Peyer's patch (tissue), 4 donors: Measurements from ENCODE around the gene SEMA4A. TPM values are rescaled to one million over a fixed set of nuclear protein-coding genes. Genes with fewer than 3 reads are reported as not detected.

Experiments
- DNase-seq, 3 donors: peaks; one replicate each; pipeline ENCODE4 v3.0.0-alpha.2; 2017 to 2019
- H3K27ac ChIP-seq, 4 donors: fragments of 200-600 bp; sonication (generic); one replicate each; pipeline ENCODE4 v1.5.1; 2016 to 2019
- H3K27me3 ChIP-seq, 2 donors: fragments of 200-600 bp; sonication (generic); one replicate each; pipeline ENCODE4 v1.5.1; 2019
- H3K36me3 ChIP-seq, 3 donors: fragments of 200-600 bp; sonication (generic); one replicate each; pipeline ENCODE4 v1.5.1; 2016 to 2019
- H3K4me1 ChIP-seq, 4 donors: fragments of 200-600 bp; sonication (generic); one replicate each; pipeline ENCODE4 v1.5.1; 2016 to 2019
- H3K4me3 ChIP-seq, 4 donors: fragments of 200-600 bp; sonication (generic); 1 replicate in 3 of 4; 2 replicates in 1 of 4; pipeline ENCODE4 v1.5.1; 2016 to 2019; ENCODE audit warnings: mild to moderate bottlenecking in 1 of 4
- H3K9me3 ChIP-seq, 4 donors: fragments of 200-600 bp; sonication (generic); one replicate each; pipeline ENCODE4 v1.5.1; 2016 to 2019; ENCODE audit warnings: mild to moderate bottlenecking in 1 of 4
- CTCF ChIP-seq, 6 experiments: fragments of 450-650 bp in 4 of 6; fragments of 200-600 bp in 2 of 6; sonication (generic) in 1 of 6; IDR thresholded peaks; one replicate each; pipeline ENCODE4 v1.5.1; 2017 to 2019; ENCODE audit warnings: antibody characterized with exemption in 6 of 6, mild to moderate bottlenecking in 3 of 6, moderate library complexity in 1 of 6
- POLR2A ChIP-seq, 2 donors: fragments of 450-650 bp; IDR thresholded peaks; one replicate each; pipeline ENCODE4 v1.5.1; 2017; ENCODE audit warnings: antibody characterized with exemption in 2 of 2, mild to moderate bottlenecking in 2 of 2, moderate library complexity in 2 of 2
- small RNA-seq, 2 donors: library from RNA; depleted of rRNA; stranded (forward); fragments of <200 nt; gene quantifications; one replicate each; pipeline ENCODE3, GENCODE V24; 2016
- total RNA-seq, 4 donors: library from RNA; depleted of rRNA; stranded (reverse); fragments of >200 nt; gene quantifications; one replicate each; pipeline ENCODE4 v1.1.0, GENCODE V29; 2016

Gene SEMA4A
- total RNA-seq, 4 donors from 2014 or later = 1.5 to 19.0 (median 3.2) TPM

GRCh38 chr1:156226782-156227181 is 73.4 kb downstream of the SEMA4A start:
- Histone ChIP-seq H3K4me1 (no peaks in the 10 kb centered on the region), H3K4me3 (no peak overlapping the region), H3K27me3 (no peaks in the 10 kb centered on the region), H3K9me3 (no peaks in the 10 kb centered on the region), H3K27ac (no peak overlapping the region), H3K36me3 (peaks cover 0 to 44% (median 0%) of the 10 kb centered on the region in 3 donors)
- TF ChIP-seq CTCF (IDR thresholded peaks at IDR 0.05) (no peak), POLR2A (IDR thresholded peaks at IDR 0.05) (no peak)
- DNase-seq = no peak

Small RNA genes lying within 50 kb of the gene (small RNA-seq; reads per million reads assigned to genes)
- gene RF00568 = 0 reads per million in 2 donors

Other genes starting within 250 kb of the SEMA4A start
- gene RIT1, start 242.2 kb upstream of the SEMA4A start, total RNA-seq = 10 to 100 TPM; 13.6 to 31.1 (median 17.4) TPM
- gene KHDC4, start 219.2 kb upstream of the SEMA4A start, total RNA-seq = 100 to 1,000 TPM in 2 of 4 donors, 10 to 100 TPM in 2; 71.5 to 146 (median 96.4) TPM
- 1 to 10 TPM in 1 of 4 donors, not detected in 3; 2.3 TPM for gene RXFP4, start 211.9 kb upstream of the SEMA4A start, total RNA-seq
- 100 to 1,000 TPM; 101 to 239 (median 149) TPM for gene ARHGEF2, start 175.0 kb upstream of the SEMA4A start, total RNA-seq
- 100 to 1,000 TPM; 133 to 269 (median 202) TPM for gene SSR2, start 132.6 kb upstream of the SEMA4A start, total RNA-seq
- 10 to 100 TPM; 16.3 to 22.5 (median 21.4) TPM for gene UBQLN4, start 99.8 kb upstream of the SEMA4A start, total RNA-seq
- gene LAMTOR2, start 98.8 kb upstream of the SEMA4A start, total RNA-seq = 10 to 100 TPM; 40.4 to 75.5 (median 54.1) TPM
- gene RAB25, start 92.4 kb upstream of the SEMA4A start, total RNA-seq = 100 to 1,000 TPM in 3 of 4 donors, 10 to 100 TPM in 1; 96.6 to 188 (median 146) TPM
- gene MEX3A, start 71.1 kb upstream of the SEMA4A start, total RNA-seq = 1 to 10 TPM in 1 of 4 donors, under 1 TPM in 1, not detected in 2; 0.80 to 2.1 TPM
- 100 to 1,000 TPM; 201 to 295 (median 211) TPM for gene LMNA, start 38.9 kb upstream of the SEMA4A start, total RNA-seq
- gene SLC25A44, start 40.5 kb downstream of the SEMA4A start, total RNA-seq = 10 to 100 TPM; 15.7 to 40.6 (median 33.7) TPM
- 10 to 100 TPM; 39.9 to 52.8 (median 43.6) TPM for gene PMF1, start 59.4 kb downstream of the SEMA4A start, total RNA-seq
- gene BGLAP, start 88.6 kb downstream of the SEMA4A start, total RNA-seq = 1 to 10 TPM in 2 of 4 donors, not detected in 2; 1.1 to 2.1 TPM
- 1 to 10 TPM in 3 of 4 donors, under 1 TPM in 1; 0.70 to 7.4 (median 4.1) TPM for gene PAQR6, start 94.5 kb downstream of the SEMA4A start, total RNA-seq
- gene SMG5, start 129.2 kb downstream of the SEMA4A start, total RNA-seq = 100 to 1,000 TPM in 2 of 4 donors, 10 to 100 TPM in 2; 70.1 to 139 (median 103) TPM
- gene TMEM79, start 130.7 kb downstream of the SEMA4A start, total RNA-seq = 1 to 10 TPM; 1.9 to 9.7 (median 5.4) TPM
- gene GLMP, start 142.1 kb downstream of the SEMA4A start, total RNA-seq = 10 to 100 TPM; 23.1 to 67.8 (median 61.3) TPM
- gene VHLL, start 145.7 kb downstream of the SEMA4A start, total RNA-seq = not detected
- 100 to 1,000 TPM in 3 of 4 donors, 10 to 100 TPM in 1; 63.9 to 148 (median 134) TPM for gene CCT3, start 184.7 kb downstream of the SEMA4A start, total RNA-seq
- gene TSACC, start 184.9 kb downstream of the SEMA4A start, total RNA-seq = not detected
- 1 to 10 TPM in 1 of 4 donors, not detected in 3; 3.1 TPM for gene RHBG, start 215.6 kb downstream of the SEMA4A start, total RNA-seq